SK-N-SH treated with all-trans-retinoic acid at 6 μM for 48 hours (cell line): ENCODE measurements around the gene FGGY.

ENCODE experiments used
- ATAC-seq: fragments of 200-7000 bp; cut with Tn5 transposase; 3 replicates; pipeline ENCODE4 v1.9.1; 2020; ENCODE audit warnings: mild to moderate bottlenecking, moderate library complexity
- ARNTL ChIP-seq: fragments of 450-650 bp; formaldehyde crosslinking; IDR thresholded peaks from 2 replicates; pipeline ENCODE4 v1.5.0; 2020; ENCODE audit warnings: low read depth, mild to moderate bottlenecking, moderate library complexity, borderline replicate concordance
- BACH2 ChIP-seq: fragments of 250-450 bp; sonication (Bioruptor Pico); IDR thresholded peaks from 2 replicates; pipeline ENCODE4 v1.9.0; 2021; ENCODE audit warnings: mild to moderate bottlenecking, borderline replicate concordance
- CREB5 ChIP-seq: fragments of 250-450 bp; sonication (Bioruptor Pico); IDR thresholded peaks from 2 replicates; pipeline ENCODE4 v1.5.1; 2020; ENCODE audit warnings: low read depth, mild to moderate bottlenecking, moderate library complexity
- ESRRG ChIP-seq: fragments of 250-450 bp; sonication (Bioruptor Pico); IDR thresholded peaks from 2 replicates; pipeline ENCODE4 v1.6.1; 2021; ENCODE audit warnings: mild to moderate bottlenecking
- ISL1 ChIP-seq: fragments of 250-450 bp; sonication (Bioruptor Pico); IDR thresholded peaks from 2 replicates; pipeline ENCODE4 v2.1.2; 2022; ENCODE audit warnings: mild to moderate bottlenecking, moderate library complexity
- OSR1 ChIP-seq: fragments of 250-450 bp; sonication (Bioruptor Pico); IDR thresholded peaks from 2 replicates; pipeline ENCODE4 v1.8.0; 2022; ENCODE audit warnings: moderate library complexity, mild to moderate bottlenecking, inconsistent platforms
- PATZ1 ChIP-seq: fragments of 250-450 bp; sonication (Bioruptor Pico); IDR thresholded peaks from 2 replicates; pipeline ENCODE4 v1.8.0; 2020; ENCODE audit warnings: mild to moderate bottlenecking, moderate library complexity, borderline replicate concordance
- POU6F1 ChIP-seq: fragments of 250-450 bp; sonication (Bioruptor Pico); IDR thresholded peaks from 2 replicates; pipeline ENCODE4 v1.8.0; 2021; ENCODE audit warnings: low read depth, mild to moderate bottlenecking, moderate library complexity, borderline replicate concordance
- PPARA ChIP-seq: fragments of 250-450 bp; sonication (Bioruptor Pico); IDR thresholded peaks from 2 replicates; pipeline ENCODE4 v1.5.0; 2020; ENCODE audit warnings: mild to moderate bottlenecking, borderline replicate concordance
- RARB ChIP-seq: fragments of 250-450 bp; sonication (Bioruptor Pico); IDR thresholded peaks from 2 replicates; pipeline ENCODE4 v1.8.0; 2021; ENCODE audit warnings: mild to moderate bottlenecking, moderate library complexity
- SNAI2 ChIP-seq: fragments of 250-450 bp; sonication (Bioruptor Pico); IDR thresholded peaks from 2 replicates; pipeline ENCODE4 v1.5.0; 2020; ENCODE audit warnings: mild to moderate bottlenecking, moderate library complexity
- TCF4 ChIP-seq: fragments of 250-450 bp; sonication (Bioruptor Pico); IDR thresholded peaks from 2 replicates; pipeline ENCODE4 v1.8.0; 2021; ENCODE audit warnings: mild to moderate bottlenecking, moderate library complexity, borderline replicate concordance
- TSHZ2 ChIP-seq: fragments of 250-450 bp; sonication (Bioruptor Pico); IDR thresholded peaks from 2 replicates; pipeline ENCODE4 v1.5.0; 2020; ENCODE audit warnings: mild to moderate bottlenecking, moderate library complexity
- ZC3H10 ChIP-seq: fragments of 250-450 bp; sonication (Bioruptor Pico); IDR thresholded peaks from 2 replicates; pipeline ENCODE4 v1.5.1; 2021; ENCODE audit warnings: mild to moderate bottlenecking, moderate library complexity
- ZFP3 ChIP-seq: fragments of 250-450 bp; sonication (Bioruptor Pico); IDR thresholded peaks from 2 replicates; pipeline ENCODE4 v1.5.0; 2020; ENCODE audit warnings: mild to moderate bottlenecking, moderate library complexity
- ZFP30 ChIP-seq: fragments of 450-650 bp; formaldehyde crosslinking; IDR thresholded peaks from 2 replicates; pipeline ENCODE4 v1.5.0; 2022; ENCODE audit warnings: mild to moderate bottlenecking, moderate library complexity
- ZNF8 ChIP-seq: fragments of 450-650 bp; formaldehyde crosslinking; IDR thresholded peaks from 2 replicates; pipeline ENCODE4 v1.5.0; 2020; ENCODE audit warnings: mild to moderate bottlenecking, moderate library complexity

The FGGY gene

GRCh38 chr1:59505596-59506028 lies 208.7 kb downstream of the FGGY start:
- TF ChIP-seq PPARA (CRISPR knock-in tag): no peak
- peak; percentile 80 for TF ChIP-seq ISL1
- TF ChIP-seq PATZ1 (CRISPR knock-in tag): peak; percentile 94; the same call in 1 of the 2 replicates
- TF ChIP-seq, all 23 proteins: peak for 2
- ATAC-seq: peak; percentile 73

- TF ChIP-seq OSR1 (CRISPR knock-in tag) (no peak), TSHZ2 (CRISPR knock-in tag) (no peak), ARNTL (CRISPR knock-in tag) (no peak), ZNF8 (CRISPR knock-in tag) (no peak), RARB (CRISPR knock-in tag) (no peak), PATZ1 (CRISPR knock-in tag) (no peak), ESRRG (CRISPR knock-in tag) (no peak), SNAI2 (CRISPR knock-in tag) (no peak), ZC3H10 (CRISPR knock-in tag) (no peak)
- ATAC-seq: no peak
Measured at GRCh38 chr1:59506952-59507351, 210.1 kb downstream of the FGGY start.

GRCh38 chr1:59509341-59509875 lies 212.5 kb downstream of the FGGY start:
- TF ChIP-seq PATZ1 (CRISPR knock-in tag) (no peak), OSR1 (CRISPR knock-in tag) (no peak), POU6F1 (CRISPR knock-in tag) (no peak), CREB5 (no peak), BACH2 (CRISPR knock-in tag) (no peak), ISL1 (no peak), ZNF8 (CRISPR knock-in tag) (no peak), TCF4 (CRISPR knock-in tag) (no peak), ZFP30 (CRISPR knock-in tag) (no peak), ZFP3 (CRISPR knock-in tag) (no peak)
- peak; percentile 73 for ATAC-seq
